H1 (cell line): ENCODE data around the gene TDRKH. TPM values are rescaled to one million over a fixed set of nuclear protein-coding genes. Genes with fewer than 3 reads are reported as not detected.

Source experiments
- CTCF ChIA-PET: fragments of 300-600 bp; sonication (Branson Sonifier 250); formaldehyde crosslinking; loops from one replicate; lab custom pipeline; 2021; ENCODE audit not compliant: partially characterized antibody; lab: Charles Lee
- POLR2A ChIA-PET: fragments of 300-600 bp; sonication (Branson Sonifier 250); formaldehyde crosslinking; loops from one replicate; lab custom pipeline; 2021; ENCODE audit warnings: inconsistent platforms; ENCODE audit not compliant: partially characterized antibody; lab: Charles Lee
- DNase-seq, 2 experiments: peaks; one replicate each; pipeline versions ENCODE4 v3.0.0 to v3.0.0-alpha.2; 2010 to 2022; ENCODE audit warnings: low spot score in 2 of 2, low read depth in 1 of 2, mixed read lengths in 1 of 2
- FAIRE-seq: peaks from 2 replicates; lab custom pipeline; 2011; peaks lifted over from hg19 to GRCh38; lab: Jason Lieb, UNC
- H2AFZ ChIP-seq: 2 replicates; pipeline ENCODE4 v1.8.1; 2012; ENCODE audit warnings: low read length, inconsistent platforms
- H2AK5ac ChIP-seq: 2 replicates; pipeline ENCODE4 v1.6.1; 2013; ENCODE audit warnings: low read depth, low read length
- H2BK120ac ChIP-seq: replicated peaks from 2 replicates; pipeline ENCODE3; 2013; ENCODE audit warnings: low read depth, low read length, inconsistent platforms
- H2BK12ac ChIP-seq: 2 replicates; pipeline ENCODE4 v1.6.1; 2013; ENCODE audit warnings: low read depth, low read length
- H2BK15ac ChIP-seq: 2 replicates; pipeline ENCODE4 v1.6.1; 2013; ENCODE audit warnings: low read length
- H2BK20ac ChIP-seq: 2 replicates; pipeline ENCODE4 v1.6.1; 2013; ENCODE audit warnings: low read length
- H2BK5ac ChIP-seq: 2 replicates; pipeline ENCODE4 v1.6.1; 2013; ENCODE audit warnings: low read depth, low read length
- H3K14ac ChIP-seq: 2 replicates; pipeline ENCODE4 v1.6.1; 2013; ENCODE audit warnings: inconsistent platforms; ENCODE audit not compliant: insufficient read length
- H3K18ac ChIP-seq: 2 replicates; pipeline ENCODE4 v1.6.1; 2013; ENCODE audit warnings: low read length; ENCODE audit errors: extremely low read depth
- H3K23ac ChIP-seq: 2 replicates; pipeline ENCODE4 v1.6.1; 2013; ENCODE audit warnings: inconsistent platforms; ENCODE audit not compliant: insufficient read length
- H3K23me2 ChIP-seq: 2 replicates; pipeline ENCODE4 v1.6.1; 2013; ENCODE audit warnings: low read depth, low read length
- H3K27ac ChIP-seq: 2 replicates; pipeline ENCODE4 v1.6.1; 2011; ENCODE audit warnings: low read depth, low read length, inconsistent platforms
- H3K27me3 ChIP-seq, 4 experiments: replicated peaks in 1 of 4; 1 replicate in 1 of 4; 2 replicates in 3 of 4; pipeline versions ENCODE4 v1.6.1 to v1.8.1; 2011 to 2013; ENCODE audit warnings: low read length in 3 of 4, mild to moderate bottlenecking in 3 of 4, inconsistent platforms in 2 of 4, mixed read lengths in 2 of 4, moderate library complexity in 1 of 4; ENCODE audit not compliant: control insufficient read depth in 3 of 4, insufficient read depth in 3 of 4; ENCODE audit errors: extremely low read depth in 1 of 4
- H3K36me3 ChIP-seq, 4 experiments: 2 replicates each; pipeline versions ENCODE4 v1.6.1 to v1.8.1; 2011 to 2013; ENCODE audit warnings: mild to moderate bottlenecking in 4 of 4, low read length in 3 of 4, moderate library complexity in 2 of 4, control low read depth in 1 of 4, inconsistent platforms in 1 of 4; ENCODE audit not compliant: insufficient read depth in 4 of 4, control insufficient read depth in 2 of 4
- H3K4ac ChIP-seq: replicated peaks from 2 replicates; pipeline ENCODE3; 2013; ENCODE audit warnings: low read length, low read depth, mixed read lengths, inconsistent platforms; ENCODE audit not compliant: insufficient read length
- H3K4me1 ChIP-seq, 4 experiments: replicated peaks in 1 of 4; 1 replicate in 1 of 4; 2 replicates in 3 of 4; pipeline versions ENCODE4 v1.6.1 to v1.8.1; 2011 to 2013; ENCODE audit warnings: low read length in 3 of 4, inconsistent platforms in 2 of 4, mixed read lengths in 1 of 4; ENCODE audit not compliant: insufficient read depth in 4 of 4, control insufficient read depth in 3 of 4
- H3K4me2 ChIP-seq, 2 experiments: 2 replicates each; pipeline versions ENCODE4 v1.6.1 to v1.8.1; 2011 to 2013; ENCODE audit warnings: low read depth in 2 of 2, low read length in 2 of 2, control low read depth in 1 of 2, inconsistent platforms in 1 of 2, mild to moderate bottlenecking in 1 of 2; ENCODE audit not compliant: insufficient read depth in 1 of 2
- H3K4me3 ChIP-seq, 4 experiments: fragments of 200-600, 300-600 bp in 1 of 4; sonication (generic), shearing (Covaris generic), sonication (Bioruptor Twin) in 1 of 4; 2 replicates each; pipeline versions ENCODE4 v1.5.1 to v1.8.1; 2011 to 2016; ENCODE audit warnings: low read length in 4 of 4, low read depth in 3 of 4, control low read depth in 2 of 4, inconsistent platforms in 2 of 4, mild to moderate bottlenecking in 2 of 4, mixed read lengths in 1 of 4, moderate library complexity in 1 of 4; ENCODE audit not compliant: insufficient read depth in 2 of 4; ENCODE audit errors: extremely low read depth in 1 of 4
- H3K56ac ChIP-seq: replicated peaks from 2 replicates; pipeline ENCODE3; 2013; ENCODE audit warnings: low read depth, mild to moderate bottlenecking, mixed read lengths, low read length, inconsistent platforms; ENCODE audit not compliant: insufficient read length
- H3K79me1 ChIP-seq: 2 replicates; pipeline ENCODE4 v1.6.1; 2013; ENCODE audit warnings: low read depth, low read length, control low read depth
- H3K79me2 ChIP-seq, 2 experiments: 2 replicates each; pipeline versions ENCODE4 v1.6.1 to v1.8.1; 2012 to 2013; ENCODE audit warnings: low read length in 2 of 2, mild to moderate bottlenecking in 2 of 2, inconsistent platforms in 1 of 2; ENCODE audit not compliant: insufficient read depth in 2 of 2, control insufficient read depth in 1 of 2
- H3K9ac ChIP-seq, 4 experiments: replicated peaks in 1 of 4; 1 replicate in 1 of 4; 2 replicates in 3 of 4; pipeline versions ENCODE4 v1.6.1 to v1.8.1; 2011 to 2013; ENCODE audit warnings: low read depth in 3 of 4, low read length in 3 of 4, control low read depth in 2 of 4, mild to moderate bottlenecking in 2 of 4, moderate library complexity in 2 of 4, inconsistent platforms in 1 of 4; ENCODE audit errors: extremely low read depth in 1 of 4
- H3K9me3 ChIP-seq, 2 experiments: 2 replicates each; pipeline versions ENCODE4 v1.6.1 to v1.8.1; 2012 to 2013; ENCODE audit warnings: mild to moderate bottlenecking in 2 of 2, moderate library complexity in 2 of 2, control low read depth in 1 of 2, inconsistent platforms in 1 of 2, low read depth in 1 of 2, low read length in 1 of 2, mixed read lengths in 1 of 2; ENCODE audit not compliant: insufficient read depth in 2 of 2
- H4K20me1 ChIP-seq, 2 experiments: replicated peaks in 1 of 2; 2 replicates each; pipeline versions ENCODE3 to v1.8.1; 2011 to 2013; ENCODE audit warnings: inconsistent platforms in 2 of 2, low read length in 2 of 2, mild to moderate bottlenecking in 1 of 2; ENCODE audit not compliant: insufficient read depth in 2 of 2, control insufficient read depth in 1 of 2
- H4K5ac ChIP-seq: 2 replicates; pipeline ENCODE4 v1.6.1; 2013; ENCODE audit warnings: low read length, low read depth, mixed read lengths, inconsistent platforms; ENCODE audit not compliant: insufficient read length
- H4K8ac ChIP-seq: 2 replicates; pipeline ENCODE4 v1.8.0; 2013; ENCODE audit warnings: mild to moderate bottlenecking, moderate library complexity, low read length, inconsistent platforms; ENCODE audit not compliant: insufficient read depth; ENCODE audit errors: extremely low read depth
- H4K91ac ChIP-seq: replicated peaks from 2 replicates; pipeline ENCODE3; 2013; ENCODE audit warnings: low read length, mixed read lengths, inconsistent platforms; ENCODE audit not compliant: insufficient read length
- EGR1 ChIP-seq: IDR thresholded peaks from 2 replicates; pipeline ENCODE4 v1.6.1; 2011; ENCODE audit warnings: low read depth, low read length, borderline replicate concordance
- EZH2 ChIP-seq: fragments of 200-600 bp; sonication (generic); IDR thresholded peaks from 2 replicates; pipeline ENCODE4 v1.7.1; 2012; ENCODE audit warnings: low read depth, mild to moderate bottlenecking, moderate library complexity, low read length, inconsistent platforms; ENCODE audit not compliant: severe bottlenecking
- HDAC6 ChIP-seq: IDR thresholded peaks from one replicate; pipeline ENCODE4 v1.7.1; 2012; ENCODE audit warnings: low read depth, mild to moderate bottlenecking, inconsistent platforms, low read length, moderate library complexity
- NRF1 ChIP-seq: IDR thresholded peaks from 2 replicates; pipeline ENCODE4 v1.6.1; 2011; ENCODE audit warnings: mild to moderate bottlenecking, low read depth, low read length, improper control_type of control experiment
- POLR2AphosphoS5 ChIP-seq: IDR thresholded peaks from 2 replicates; pipeline ENCODE4 v1.6.1; 2011; ENCODE audit warnings: low read depth, low read length
- TAF1 ChIP-seq: IDR thresholded peaks from 2 replicates; pipeline ENCODE4 v1.6.1; 2011; ENCODE audit warnings: mild to moderate bottlenecking, low read depth, low read length
- TAF7 ChIP-seq: optimal IDR thresholded peaks from 2 replicates; pipeline ENCODE3; 2011; ENCODE audit warnings: low read depth, mild to moderate bottlenecking, inconsistent platforms, low read length, moderate library complexity, borderline replicate concordance
- WGBS, 2 experiments: shearing (Covaris generic) in 1 of 2; methylation state at CpG; one replicate each; pipeline versions ENCODE4 v1.1.6 to v1.1.7; 2013 to 2015; ENCODE audit warnings: low lambda C conversion rate in 2 of 2, mixed read lengths in 2 of 2, inconsistent platforms in 1 of 2, low coverage in 1 of 2, missing lambda C conversion rate in 1 of 2; ENCODE audit not compliant: insufficient replicate concordance in 2 of 2, insufficient coverage in 1 of 2, insufficient read length in 1 of 2; ENCODE audit errors: extremely low coverage in 1 of 2, missing lambda C conversion rate in 1 of 2; 5-methylcytosine and 5-hydroxymethylcytosine counted together
- polyA plus RNA-seq, 7 experiments: library from polyadenylated mRNA; depleted of rRNA in 3 of 7; stranded (reverse) in 5 of 7; unstranded in 2 of 7; fragments of >200 nt in 5 of 7; fragments of 200-250 nt in 2 of 7; gene quantifications; 1 replicate in 5 of 7; 2 replicates in 1 of 7; 4 replicates in 1 of 7; pipeline versions ENCODE4 v1.2.1 to v1.2.3, GENCODE V29; 2011 to 2013; ENCODE audit warnings: missing spikeins in 2 of 7, mixed read lengths in 2 of 7
- total RNA-seq: library from RNA; stranded (reverse); fragmentation: NEBNext Ultra II Directional; extraction: Animal tissue kit (Norgen Biotek cat#: 25700); gene quantifications from 2 replicates; pipeline ENCODE4 v1.2.1, GENCODE V29; 2021
- TF ChIP-seq, protein P1 (sequence below): IDR thresholded peaks from 2 replicates; pipeline ENCODE4 v1.6.1; 2011; ENCODE audit warnings: low read length, improper control_type of control experiment

Gene TDRKH
- total and polyA plus RNA-seq, 2 of the 8 experiments (the other 6 are each of a cell fraction or from before 2014, with no cell fraction given) = 9.9 to 26.1 TPM

DNA sequence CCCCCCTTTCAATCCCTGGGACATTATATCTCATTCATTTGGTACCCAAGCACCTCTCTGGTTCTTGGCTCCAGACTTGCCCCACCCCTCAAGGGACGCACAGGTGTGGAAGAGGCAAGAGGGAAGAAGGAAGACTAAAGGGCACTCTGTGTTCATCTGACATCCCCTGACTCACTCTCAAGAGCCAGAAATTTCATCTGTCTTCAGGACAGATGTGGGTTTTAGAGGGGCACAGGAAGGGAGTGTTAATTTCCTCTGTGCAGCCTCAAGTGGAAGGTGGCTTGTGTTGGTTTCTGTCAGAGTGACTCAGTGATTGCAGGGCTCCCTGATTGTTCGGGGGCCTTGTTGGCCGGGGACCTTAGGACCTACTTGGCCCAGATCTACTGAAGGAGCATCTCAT is 46.9 kb upstream of the TDRKH start:
- Histone ChIP-seq H3K9ac (no peak overlapping the region), H2BK120ac (no peak overlapping the region), H2BK15ac (0 out of 2 replicates have a peak overlapping the region, but pooled peaks have one; percentile 29), H2AK5ac (peak overlapping the region; percentile 29; the same call in 1 of the 2 replicates), H3K4me1 (peaks cover 4 to 17% (median 9%) of the 10 kb centered on the region in 4 experiments), H3K23ac (no peak overlapping the region), H3K4me2 (peak overlapping the region in 1 of 2 experiments; percentile 77; a peak in 2 of 4 replicates), H3K36me3 (no peaks in the 10 kb centered on the region), H3K56ac (no peak overlapping the region), H3K18ac (no peak overlapping the region), H4K8ac (no peak overlapping the region), H3K9me3 (no peaks in the 10 kb centered on the region), H2AFZ (no peak overlapping the region), H3K4me3 (peak overlapping the region in 1 of 4 experiments; percentile 69; a peak in 1 of 8 replicates), H3K79me1 (no peaks in the 10 kb centered on the region), H3K23me2 (peaks cover 23% of the 10 kb centered on the region), H4K91ac (no peak overlapping the region), H3K79me2 (no peaks in the 10 kb centered on the region), H4K5ac (no peak overlapping the region), H3K4ac (no peak overlapping the region), H2BK5ac (0 out of 2 replicates have a peak overlapping the region, but pooled peaks have one; percentile 30), H3K27ac (no peak overlapping the region), H4K20me1 (no peaks in the 10 kb centered on the region), H3K27me3 (peaks cover 10 to 24% (median 21%) of the 10 kb centered on the region in 4 experiments), H3K14ac (no peak overlapping the region), H2BK20ac (no peak overlapping the region), H2BK12ac (peak overlapping the region; percentile 85)
- TF ChIP-seq TAF1 (no peak), NRF1 (no peak), TAF7 (no peak), EGR1 (no peak), HDAC6 (no peak), POLR2AphosphoS5 (no peak), EZH2 (no peak)
- TF ChIP-seq, protein P1, sequence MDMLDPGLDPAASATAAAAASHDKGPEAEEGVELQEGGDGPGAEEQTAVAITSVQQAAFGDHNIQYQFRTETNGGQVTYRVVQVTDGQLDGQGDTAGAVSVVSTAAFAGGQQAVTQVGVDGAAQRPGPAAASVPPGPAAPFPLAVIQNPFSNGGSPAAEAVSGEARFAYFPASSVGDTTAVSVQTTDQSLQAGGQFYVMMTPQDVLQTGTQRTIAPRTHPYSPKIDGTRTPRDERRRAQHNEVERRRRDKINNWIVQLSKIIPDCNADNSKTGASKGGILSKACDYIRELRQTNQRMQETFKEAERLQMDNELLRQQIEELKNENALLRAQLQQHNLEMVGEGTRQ = no peak
- POLR2A ChIA-PET = interaction anchor here (0.6 to 1.2 kb wide), 4 partner anchors 12 to 123 kb away, joined by 3 to 5 read pairs (median 4); partner anchors contain the start of genes MRPL9 and TDRKH
- DNase-seq (no peak), FAIRE-seq (no peak)
- 79% methylated on average over 3 of the region's 3 CpGs; no CpG with 5 or more reads in 1 of the 2 experiments for WGBS, 2 experiments
- CTCF ChIA-PET = interaction anchor here (0.6 to 3.7 kb wide), 38 partner anchors 9 to 315 kb away, joined by 3 to 26 read pairs (median 4); partner anchors contain the start of gene CELF3
